Suppressor macrophage treated with lipopolysaccharide for 4 hours (primary cell): Measurements from ENCODE around the gene SAMD10.
A peak's percentile ranks its signal among the peaks of the same experiment; 100 is the strongest.
"Not testable (repeated sequence)": the region's sequence is repeated elsewhere in the genome, so short reads cannot be mapped to it uniquely, and the experiment has no call there.

ENCODE experiments used
- DNase-seq: peaks from one replicate; pipeline ENCODE4 v3.0.0-alpha.2; 2020

SAMD10 gene

DNA sequence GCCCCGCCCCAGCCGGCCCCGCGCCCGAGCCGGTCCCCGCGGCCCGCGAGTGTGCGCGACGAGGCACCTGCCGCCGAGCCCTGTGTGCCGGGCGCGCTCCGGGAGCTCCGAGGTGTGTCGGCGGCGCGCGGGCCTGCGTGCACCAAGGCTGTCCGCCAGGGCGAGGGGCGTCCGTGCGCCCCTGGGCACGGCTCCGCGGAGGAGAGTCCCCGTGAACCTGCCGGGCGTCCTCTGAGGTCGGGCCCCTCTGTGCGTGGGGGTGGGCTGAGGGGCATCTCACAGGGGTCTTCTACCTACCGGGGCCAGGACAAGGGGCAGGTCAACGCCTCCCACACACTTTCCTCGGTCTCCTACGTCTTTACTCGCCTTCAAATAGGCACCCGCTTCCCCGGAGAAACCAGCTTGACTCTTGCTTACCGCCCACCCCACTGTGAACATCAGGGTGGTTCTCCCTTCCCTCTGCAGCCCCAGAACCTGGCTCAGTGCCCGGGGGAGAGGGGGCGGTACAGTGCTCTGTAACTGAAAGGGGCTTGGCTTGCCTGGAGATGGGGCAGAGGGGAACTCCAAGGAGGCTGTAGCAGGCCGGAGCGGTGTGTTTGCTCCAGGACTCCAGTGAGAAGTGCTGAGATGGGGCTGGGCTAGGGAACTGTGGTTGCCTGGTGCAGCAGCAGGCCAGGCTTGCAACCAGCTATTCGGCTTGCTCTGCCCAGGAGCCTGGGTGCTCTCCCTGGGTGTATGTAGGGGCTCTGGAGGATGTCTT is at the start of gene SAMD10:
Gene SAMD10, minus strand, starts transcription at position 86 of the 760 bp plus-strand sequence. CDS start 175 bp downstream, outside the sequence.
- peak; percentile 93 for DNase-seq

DNA sequence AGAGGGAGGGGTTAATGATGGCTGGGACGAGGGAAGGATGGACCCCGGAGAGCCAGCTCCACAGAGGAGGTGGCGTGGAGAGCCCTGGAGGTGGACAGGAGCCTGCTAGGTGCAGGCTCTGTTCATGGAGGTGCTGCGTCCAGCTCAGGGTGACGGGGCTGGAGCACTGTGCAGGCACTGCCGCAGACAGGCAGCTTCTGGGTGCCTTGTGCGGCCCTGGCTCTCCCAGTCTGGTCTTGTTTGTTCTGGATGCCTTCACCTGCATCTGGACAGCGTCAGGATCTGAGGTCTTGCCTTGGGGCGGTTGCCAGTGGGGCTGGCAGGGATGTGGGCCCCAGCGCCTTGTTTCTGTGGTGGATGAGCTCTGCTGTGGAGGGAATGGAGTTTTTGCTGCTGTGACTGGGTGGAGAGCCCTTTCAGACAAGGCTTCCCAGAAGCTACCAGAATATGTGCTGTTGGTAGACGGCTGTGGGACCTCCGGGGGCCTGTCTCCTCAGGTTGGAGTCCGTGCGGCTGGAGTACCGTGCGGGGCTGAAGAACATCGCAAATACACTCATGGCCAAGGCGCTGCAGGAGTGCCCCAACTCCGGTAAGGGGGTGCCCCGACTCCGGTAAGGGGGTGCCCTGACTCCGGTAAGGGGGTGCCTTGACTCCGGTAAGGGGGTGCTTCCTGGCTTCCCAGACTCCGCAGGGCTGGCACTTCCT is 48.7 kb upstream of the SAMD10 start:
- DNase-seq, result no peak

DNA sequence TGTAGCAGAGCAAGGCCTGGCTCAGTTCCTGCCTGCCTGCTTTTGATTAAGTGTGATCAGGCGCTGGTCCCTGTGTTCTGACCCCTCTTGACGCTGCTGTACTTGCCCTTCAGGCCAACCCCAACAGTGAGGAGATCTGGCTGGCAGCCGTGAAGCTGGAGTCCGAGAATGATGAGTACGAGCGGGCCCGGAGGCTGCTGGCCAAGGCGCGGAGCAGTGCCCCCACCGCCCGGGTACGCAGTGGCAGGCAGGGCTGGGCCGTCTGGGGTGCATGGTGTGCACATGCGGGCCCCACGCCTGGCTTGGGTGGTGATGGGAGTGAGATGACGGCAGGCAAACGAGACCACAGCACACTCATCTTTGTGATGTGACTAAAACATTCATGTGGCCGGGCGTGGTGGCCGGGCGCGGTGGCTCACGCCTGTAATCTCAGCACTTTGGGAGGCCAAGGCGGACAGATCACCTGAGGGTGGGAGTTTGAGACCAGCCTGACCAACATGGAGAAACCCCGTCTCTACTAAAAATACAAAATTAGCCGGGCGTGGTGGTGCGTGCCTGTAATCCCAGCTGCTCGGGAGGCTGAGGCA is 46.5 kb upstream of the SAMD10 start:
- DNase-seq, result no peak

DNA sequence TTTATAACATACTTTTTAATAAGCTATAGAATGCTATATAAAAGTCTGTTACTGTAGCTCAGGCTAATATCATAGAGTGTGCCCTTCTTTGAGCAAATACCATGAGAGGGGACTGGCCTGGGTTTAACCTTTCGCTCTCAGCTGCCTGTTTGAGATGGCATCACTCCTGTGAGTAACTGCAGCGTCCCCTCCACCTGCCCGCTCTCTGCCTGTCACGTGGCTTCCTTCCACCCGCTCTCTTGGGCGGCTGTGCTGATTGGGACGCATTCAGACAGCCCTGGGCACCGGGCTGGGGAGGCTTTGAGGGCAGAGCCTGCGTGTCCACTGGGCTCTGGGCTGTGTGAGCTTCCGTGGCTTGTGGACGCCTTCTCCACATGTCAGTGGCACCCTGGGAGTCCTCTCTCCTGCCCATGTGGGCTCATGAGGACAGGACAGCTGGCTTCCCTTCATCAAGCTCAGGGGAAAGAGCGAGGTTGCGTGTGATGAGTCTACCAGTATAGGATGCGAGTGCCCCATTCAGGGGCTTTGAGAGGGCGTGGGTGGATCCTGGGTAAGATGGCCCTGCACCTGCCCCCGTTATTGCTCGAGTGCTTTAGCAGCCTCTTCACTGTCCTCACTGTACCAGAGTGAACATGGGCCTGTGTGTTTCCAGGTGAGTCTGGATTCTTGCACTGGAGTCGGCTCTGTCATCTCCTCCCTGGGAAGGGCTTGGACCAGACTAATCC is 45.8 kb upstream of the SAMD10 start:
- DNase-seq, result no peak

DNA sequence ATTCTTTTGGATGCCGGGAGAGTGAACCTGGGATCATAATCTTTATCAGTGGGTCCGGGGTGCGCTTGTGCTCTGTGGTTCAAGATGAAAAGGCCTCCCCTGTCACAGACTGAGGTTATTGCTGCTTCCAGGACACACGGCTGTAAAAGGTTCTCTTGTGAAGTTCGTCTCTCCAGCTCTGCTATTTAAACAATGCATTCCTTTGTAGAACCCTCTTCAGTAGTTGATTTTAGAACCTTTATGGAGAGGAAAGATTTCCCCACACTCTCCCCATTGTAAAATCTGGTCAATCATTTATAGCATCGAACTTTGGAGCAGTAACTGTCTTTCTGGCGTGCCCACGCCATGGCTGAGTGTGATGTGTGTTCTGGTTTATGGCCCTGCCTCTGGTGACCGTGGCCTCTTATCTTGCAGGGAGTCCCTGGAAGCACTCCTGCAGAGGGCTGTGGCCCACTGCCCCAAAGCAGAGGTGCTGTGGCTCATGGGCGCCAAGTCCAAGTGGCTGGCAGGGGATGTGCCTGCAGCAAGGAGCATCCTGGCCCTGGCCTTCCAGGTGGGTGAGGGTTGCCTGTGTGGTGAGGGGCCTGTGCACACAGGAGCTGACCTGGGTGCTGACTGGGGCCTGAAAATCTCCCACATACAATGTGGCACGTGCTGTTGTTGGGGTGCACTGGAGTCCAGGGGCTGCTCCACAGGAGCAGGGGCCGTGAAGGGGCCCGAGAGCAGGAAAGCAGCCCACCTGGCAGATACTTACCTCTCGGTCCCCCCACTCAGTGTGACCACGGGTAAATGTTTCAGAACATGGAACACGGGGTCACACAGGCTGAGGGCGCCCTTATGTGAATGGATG is 44.9 kb upstream of the SAMD10 start:
- DNase-seq, result no peak

DNA sequence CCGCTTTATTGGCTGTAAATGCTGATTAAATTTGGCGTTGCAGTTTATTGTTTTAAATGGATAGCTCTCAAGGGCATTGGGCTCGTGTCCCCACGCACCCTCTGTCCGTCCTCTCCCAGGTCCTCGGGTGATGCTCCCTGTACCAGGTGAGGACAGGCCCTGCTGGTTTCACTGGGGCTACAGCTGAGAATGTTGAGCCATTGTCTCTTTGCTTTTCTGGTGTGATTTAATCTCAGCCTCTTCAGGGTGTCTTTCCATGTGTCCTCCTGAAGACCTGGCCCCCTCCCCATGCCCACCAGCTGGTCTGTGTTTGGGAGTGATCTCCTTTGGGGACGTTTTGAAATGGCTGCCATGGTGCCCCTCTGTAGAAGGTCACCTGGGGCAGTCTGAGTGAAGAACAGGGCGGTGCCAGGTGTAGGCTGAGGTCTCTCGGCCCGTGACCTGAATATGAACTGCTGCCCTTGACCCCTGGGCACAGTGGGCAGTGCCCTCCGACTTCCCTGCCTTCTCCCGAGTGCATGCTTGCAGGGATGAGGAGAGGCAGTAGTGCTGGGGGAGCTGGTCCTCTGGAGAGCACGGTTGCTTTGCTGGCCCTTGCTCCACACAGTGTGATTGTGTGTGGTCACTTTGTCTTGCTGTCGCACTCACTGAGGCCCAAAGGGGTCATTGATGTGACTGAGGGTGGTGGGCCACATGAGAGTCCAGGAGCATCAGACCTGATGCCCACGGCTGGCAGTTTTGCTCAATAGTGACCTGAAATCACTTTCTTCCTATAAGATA is 44.1 kb upstream of the SAMD10 start:
- DNase-seq, result no peak

DNA sequence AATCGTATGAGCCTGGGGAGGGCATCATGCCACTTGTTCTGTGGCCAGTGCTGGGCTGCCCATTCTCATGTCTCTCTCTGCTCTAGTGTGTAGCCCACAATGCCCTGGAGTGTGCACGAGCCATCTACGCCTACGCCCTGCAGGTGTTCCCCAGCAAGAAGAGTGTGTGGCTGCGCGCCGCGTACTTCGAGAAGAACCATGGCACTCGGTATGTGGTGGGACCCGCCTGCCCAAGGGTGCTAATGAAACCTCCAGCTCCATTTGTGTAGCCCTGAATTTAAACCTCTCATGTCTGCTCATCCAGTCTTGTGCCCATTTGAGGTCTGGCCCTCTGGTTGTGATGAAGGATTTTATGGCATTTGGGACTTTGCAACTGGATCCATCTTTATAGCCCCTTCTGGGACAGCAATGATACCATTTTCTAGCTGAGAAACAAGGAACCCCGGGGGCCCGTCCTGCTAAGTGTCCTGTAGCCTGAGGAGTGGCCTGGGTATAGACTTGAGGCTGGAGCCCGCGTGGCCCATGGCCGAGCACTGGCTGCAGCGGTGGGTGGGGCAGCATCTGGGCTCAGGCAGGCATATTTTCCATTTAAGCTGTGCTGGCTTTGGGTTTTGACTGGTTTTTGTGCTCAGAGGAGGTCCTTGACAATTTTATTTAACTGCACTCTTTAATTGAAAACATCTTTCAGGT is 43.4 kb upstream of the SAMD10 start:
- no peak for DNase-seq

DNA sequence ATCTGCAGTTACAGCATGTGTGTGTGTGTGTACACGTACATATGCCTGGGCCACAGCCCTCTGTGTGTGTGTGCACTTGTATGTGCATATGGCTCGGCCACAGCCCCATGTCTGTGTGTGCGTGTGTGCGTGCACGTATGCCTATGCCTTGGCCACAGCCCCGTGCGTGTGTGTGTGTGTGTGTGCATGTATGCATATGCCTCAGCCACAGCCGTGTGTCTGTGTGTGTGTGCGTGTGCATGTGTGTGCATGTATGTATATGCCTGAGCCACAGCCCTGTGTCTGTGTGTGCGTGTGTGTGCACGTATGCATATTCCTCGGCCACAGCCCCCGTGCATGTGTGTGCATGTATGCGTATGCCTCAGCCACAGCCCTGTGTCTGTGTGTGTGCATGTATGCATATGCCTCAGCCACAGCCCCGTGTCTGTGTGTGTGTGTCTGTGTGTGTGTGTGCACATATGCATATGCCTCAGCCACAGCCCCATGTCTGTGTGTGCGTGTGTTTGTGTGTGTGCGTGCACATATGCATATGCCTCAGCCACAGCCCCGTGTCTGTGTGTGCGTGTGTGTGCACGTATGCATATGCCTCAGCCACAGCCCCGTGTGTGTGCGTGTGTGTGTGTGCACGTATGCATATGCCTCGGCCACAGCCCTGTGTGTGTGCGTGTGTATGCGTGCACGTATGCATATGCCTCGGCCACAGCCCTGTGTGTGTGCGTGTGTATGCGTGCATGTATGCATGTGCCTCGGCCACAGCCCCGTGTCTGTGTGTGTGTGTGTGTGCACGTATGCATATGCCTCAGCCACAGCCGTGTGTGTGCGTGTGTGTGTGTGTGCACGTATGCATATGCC is 41.9 kb upstream of the SAMD10 start:
- no peak for DNase-seq

DNA sequence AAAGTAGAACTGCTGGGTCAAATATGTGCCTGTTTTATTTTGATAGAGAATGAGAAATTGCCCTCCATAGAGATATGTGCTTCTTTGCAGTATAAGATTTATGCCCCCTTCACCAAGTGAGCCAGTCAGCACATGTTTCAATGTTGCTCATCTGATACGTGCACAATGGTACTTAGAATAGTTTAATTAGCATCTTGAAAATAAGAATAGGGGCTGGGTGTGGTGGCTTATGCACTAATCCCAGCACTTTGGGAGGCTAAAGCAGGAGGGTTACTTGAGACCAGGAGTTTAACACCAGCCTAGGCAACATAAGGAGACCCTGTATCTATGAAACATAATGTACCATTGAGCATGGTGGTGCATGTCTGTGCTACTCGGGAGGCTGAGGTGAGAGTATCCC is 36.2 kb upstream of the SAMD10 start:
- DNase-seq, result no peak

DNA sequence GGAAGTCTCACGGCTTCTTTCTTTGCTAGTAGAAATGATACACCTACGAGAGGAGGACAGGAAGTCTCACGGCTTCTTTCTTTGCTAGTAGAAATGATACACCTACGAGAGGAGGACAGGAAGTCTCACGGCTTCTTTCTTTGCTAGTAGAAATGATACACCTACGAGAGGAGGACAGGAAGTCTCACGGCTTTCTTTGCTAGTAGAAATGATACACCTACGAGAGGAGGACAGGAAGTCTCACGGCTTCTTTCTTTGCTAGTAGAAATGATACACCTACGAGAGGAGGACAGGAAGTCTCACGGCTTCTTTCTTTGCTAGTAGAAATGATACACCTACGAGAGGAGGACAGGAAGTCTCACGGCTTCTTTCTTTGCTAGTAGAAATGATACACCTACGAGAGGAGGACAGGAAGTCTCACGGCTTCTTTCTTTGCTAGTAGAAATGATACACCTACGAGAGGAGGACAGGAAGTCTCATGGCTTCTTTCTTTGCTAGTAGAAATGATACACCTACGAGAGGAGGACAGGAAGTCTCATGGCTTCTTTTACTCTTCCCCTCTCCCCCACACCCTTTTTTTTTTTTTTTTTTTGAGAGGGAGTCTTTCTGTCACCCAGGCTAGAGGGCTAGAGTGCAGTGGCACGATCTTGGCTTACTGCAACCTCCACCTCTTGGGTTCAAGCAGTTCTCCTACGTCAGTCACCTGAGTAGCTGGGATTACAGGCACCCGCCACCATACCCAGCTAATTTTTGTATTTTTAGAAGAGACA is 33.1 kb upstream of the SAMD10 start:
- DNase-seq, result not testable (repeated sequence)

DNA sequence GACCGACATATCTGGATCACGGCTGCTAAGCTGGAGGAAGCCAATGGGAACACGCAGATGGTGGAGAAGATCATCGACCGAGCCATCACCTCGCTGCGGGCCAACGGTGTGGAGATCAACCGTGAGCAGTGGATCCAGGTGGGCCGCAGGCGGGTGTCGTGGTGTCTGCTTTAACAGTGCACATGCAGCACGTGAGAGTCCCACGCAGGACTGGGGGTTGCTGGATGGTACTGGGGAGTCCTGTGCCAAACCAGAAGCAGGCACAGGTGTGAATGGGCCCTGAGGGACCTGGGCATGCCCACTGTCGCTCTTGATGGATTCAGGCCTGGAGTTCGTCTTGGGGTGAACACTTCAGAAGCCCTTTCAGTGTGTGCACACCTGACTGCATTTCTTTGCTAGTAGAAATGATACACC is 31.9 kb upstream of the SAMD10 start:
- DNase-seq, result no peak

DNA sequence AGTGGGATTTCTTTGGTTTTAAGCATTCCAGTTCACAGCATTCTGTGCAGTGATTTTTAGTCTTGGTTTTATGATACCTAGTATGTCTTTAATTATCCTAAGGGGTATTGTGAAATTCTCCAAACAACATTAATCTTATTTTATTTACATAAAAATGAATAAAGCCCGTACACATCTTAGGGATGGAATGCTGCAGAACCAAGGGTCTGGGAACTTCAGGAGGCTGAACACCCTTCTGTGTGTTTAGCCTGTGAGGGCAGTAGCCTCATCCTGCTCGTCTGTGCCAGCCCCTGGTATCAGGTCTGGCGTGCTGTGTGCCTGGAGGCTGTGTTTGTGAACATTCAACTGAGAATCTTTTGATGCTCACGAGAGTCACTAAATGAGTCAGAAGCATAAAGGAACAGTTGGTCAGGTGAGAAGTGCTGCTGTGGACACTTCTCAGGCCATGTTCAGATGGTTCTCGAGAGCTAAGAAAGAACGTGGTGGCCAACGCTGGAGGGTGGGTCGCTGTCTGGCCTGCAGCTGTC is 31.3 kb upstream of the SAMD10 start:
- DNase-seq, result no peak

DNA sequence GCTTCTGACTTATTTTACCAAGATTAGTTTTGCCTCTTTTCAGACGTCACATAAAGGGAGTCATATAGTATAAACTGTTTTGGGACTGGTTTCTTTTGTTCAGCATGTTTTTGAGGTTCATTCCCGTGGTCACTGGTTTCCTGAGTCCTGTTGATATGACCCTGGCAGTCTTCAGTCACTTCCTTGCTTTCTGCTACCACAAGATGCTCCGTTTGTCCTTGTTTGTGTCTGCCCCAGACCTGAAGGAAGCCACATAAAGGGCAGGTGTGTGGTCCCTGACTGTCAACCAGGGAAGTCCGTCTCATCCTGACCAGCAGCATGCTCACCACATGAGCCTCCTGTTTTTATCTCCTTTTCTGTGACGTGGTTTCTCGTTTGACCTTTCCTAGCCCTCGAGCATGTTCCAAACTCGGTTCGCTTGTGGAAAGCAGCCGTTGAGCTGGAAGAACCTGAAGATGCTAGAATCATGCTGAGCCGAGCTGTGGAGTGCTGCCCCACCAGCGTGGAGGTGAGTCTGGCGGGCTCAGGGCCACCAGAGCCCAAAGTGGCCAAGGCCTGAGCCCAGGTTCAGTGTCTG is 30.5 kb upstream of the SAMD10 start:
- no peak for DNase-seq

DNA sequence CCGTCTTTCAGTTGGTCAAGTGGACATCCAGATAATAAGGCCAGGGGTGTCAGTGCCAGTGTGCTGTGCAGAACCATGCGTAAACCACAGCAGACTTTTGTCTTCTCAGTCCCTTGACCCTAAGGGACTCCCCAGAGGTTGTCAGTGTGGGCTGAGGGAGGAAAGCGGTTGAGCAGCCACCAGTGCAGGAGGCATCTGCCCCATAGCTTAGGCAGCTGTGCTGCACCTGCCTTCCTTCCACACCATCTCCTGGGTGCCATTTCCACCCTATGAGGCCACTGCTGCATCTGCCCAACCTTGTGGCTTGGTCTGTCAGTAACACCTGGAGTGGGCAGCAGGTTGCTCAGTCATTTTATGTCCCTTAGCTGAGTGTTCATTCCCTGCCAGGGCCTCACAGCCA is 27.5 kb upstream of the SAMD10 start:
- DNase-seq, result no peak

DNA sequence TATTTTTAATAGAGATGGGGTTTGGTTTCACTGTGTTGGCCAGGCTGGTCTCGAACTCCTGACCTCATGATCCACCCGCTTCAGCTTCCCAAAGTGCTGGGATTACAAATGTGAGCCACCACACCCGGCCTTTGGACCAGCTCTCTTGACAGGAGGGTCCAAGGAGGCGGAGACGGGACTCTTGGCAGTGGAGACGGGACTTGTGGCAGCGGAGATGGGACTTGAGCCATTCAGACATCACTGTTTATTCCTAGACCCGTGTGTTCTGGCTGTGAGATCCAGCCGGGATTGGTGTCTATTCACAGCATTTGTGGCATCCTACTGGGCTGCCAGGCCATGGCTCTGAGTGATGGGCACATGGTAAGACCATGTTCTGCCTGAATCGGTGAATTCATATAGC is 27.0 kb upstream of the SAMD10 start:
- no peak for DNase-seq

DNA sequence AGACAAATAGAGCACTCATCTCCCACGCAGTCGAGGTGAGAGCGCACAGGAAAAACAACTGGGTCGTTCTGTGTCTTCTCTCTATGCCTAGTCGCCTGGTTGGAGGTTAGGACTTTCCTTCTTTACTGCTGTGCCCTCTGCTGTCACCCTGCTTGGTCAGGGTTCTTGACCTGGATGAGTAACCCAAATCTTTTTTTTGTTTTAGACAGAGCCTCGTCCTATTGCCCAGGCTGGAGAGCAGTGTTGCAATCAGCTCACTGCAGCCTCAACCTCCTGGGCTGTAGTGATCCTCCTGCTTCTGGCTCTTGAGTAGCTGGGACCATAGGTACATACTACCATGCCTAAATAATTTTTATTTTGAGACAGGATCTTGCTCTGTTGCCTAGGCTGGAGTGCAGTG is 26.0 kb upstream of the SAMD10 start:
- DNase-seq, result no peak

DNA sequence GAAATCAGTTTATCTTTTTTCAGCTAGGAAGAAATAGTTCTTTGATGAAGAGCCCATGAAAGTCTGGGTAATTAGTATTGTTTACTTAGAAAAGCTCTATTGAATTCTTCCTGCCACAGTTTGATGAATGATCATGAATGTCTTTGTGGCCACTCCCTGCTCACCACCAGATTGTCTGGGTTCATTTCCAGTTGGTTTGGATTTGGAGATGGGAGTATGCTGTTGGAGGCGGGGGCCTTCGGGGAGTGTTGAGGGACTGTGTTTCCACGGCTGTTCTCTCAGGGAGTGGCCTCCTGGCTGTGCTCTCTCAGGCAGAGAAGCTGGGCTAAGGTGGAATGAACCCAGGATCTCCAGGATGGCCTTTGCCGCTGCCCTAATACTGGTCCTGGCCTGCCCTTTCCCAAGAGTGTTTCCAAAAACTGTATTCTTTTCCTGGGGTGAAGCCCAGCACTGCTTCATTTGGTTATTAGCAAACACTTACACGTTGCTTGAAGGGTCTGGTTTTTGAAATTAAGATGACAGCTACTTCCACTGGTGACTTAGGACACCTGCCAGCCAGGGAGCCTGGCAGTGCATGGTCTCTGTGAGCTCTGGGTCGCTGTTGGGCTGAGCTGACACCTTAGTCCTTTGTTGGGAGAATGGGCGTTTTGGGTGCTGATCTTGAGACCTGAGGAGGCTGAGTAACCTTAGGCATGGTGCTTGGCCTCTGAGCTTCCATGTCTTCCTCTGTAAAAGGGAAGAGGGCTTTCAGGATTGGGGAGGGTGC is 24.7 kb upstream of the SAMD10 start:
- DNase-seq, result no peak

DNA sequence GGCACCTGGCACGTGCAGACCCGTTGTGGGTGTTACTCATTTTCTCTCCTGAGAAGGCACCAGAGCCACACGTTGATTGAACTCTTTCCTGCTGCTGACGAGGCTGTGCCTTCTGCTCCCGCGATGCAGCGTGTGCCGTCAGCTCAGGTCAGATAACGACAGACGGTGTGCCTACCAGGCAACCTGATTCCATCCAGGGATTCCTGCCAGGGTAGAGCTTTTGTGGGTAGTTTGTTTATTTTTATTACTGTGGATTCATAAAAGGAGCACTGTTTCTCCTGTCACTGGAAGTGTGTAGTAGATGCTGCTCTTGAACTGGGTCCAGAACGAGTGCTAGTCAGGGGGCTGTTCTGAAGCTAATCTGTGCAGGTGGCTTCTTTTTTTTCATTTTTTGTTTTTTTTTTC is 22.2 kb upstream of the SAMD10 start:
- DNase-seq, result no peak
